HG03039 (cell line): ENCODE results near the gene VCAN.

Experiments
- ATAC-seq: cut with Tn5 transposase; IDR thresholded peaks from one replicate; pipeline ENCODE4 v1.9.1; 2021; ENCODE audit warnings: mild to moderate bottlenecking, moderate library complexity; ENCODE audit not compliant: unreplicated experiment

VCAN gene

GRCh38 chr5:83467371-83468035, 4.0 kb upstream of the VCAN start:
- ATAC-seq = no peak

DNA sequence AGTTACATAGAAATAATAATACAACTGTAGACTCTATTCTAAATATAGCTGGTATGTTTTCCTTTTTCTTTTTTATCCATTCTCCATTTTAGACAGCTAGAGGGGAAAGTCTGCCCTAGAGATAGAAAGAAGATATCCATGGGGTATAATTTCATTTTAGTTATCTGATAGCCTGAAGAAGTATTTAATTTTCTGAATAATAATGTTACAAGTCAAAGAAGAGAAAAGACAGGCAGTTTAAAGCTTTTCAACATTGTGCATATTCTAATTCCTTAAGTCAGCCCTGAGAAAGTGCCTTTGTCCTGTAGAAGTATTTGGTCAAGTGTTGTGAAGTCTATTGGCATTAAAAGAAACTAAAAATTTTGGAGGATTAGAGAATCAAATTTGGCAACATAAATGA, 2.5 kb upstream of the VCAN start:
- ATAC-seq = no peak

GRCh38 chr5:83470526-83471404, 779 bp upstream of the VCAN start:
- ATAC-seq = no peak

DNA sequence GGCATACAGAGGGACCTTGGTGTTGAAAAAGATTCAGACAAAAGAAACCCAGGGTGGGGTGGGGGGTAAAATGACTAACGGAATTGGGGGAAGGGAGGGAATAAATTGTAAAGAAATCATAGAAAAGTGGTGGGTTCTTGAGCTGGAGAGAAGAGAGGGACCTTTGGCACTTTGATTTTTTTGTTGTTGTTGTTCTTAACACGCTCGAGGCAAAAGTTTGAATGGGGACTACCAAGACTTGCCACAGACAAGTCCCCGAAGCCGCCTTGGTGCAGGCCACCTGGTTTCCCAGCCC, 616 bp downstream of the VCAN start:
- ATAC-seq = no peak

DNA sequence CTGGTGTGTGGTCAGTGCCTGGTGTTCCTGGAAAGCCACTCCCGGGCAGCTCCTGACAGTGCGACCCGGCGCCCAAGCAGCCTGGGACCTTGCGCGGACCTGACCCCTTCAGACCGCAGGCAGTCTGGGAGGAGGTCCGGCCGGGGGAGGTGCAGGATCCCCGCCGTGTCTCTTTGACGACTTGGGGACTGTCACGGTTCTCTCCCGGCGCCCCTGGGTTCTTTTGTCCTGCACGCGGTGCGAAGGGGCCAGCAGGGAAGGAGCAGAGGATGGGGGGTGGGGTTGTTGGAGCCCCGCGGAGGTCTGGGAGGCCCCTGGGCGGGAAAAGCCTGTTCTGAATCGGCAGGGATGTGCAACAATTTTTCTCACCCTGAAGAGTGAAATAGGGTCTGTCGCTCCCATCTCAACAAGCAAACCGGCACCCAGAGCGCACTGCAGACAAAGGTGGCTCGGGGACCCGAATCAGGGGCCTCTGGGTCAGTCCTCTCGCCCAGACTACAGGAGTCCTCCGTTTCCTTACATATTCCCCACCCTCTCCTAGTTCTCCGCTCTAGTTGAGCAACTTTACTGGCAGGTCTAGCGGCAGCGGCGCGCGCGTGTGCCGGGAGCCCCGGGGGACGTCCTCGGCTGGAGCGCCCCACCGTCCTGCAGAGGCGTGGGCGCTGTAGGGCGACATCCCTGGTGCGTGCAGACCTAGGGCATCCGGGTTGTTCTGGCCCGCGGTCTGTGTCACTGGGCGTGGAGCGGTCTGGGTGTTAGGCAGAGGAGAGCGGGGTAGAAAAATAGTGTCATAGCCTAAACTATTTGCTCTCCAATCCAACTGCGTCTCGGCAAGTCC, 1.2 kb downstream of the VCAN start:
- ATAC-seq = peak; percentile 41

DNA sequence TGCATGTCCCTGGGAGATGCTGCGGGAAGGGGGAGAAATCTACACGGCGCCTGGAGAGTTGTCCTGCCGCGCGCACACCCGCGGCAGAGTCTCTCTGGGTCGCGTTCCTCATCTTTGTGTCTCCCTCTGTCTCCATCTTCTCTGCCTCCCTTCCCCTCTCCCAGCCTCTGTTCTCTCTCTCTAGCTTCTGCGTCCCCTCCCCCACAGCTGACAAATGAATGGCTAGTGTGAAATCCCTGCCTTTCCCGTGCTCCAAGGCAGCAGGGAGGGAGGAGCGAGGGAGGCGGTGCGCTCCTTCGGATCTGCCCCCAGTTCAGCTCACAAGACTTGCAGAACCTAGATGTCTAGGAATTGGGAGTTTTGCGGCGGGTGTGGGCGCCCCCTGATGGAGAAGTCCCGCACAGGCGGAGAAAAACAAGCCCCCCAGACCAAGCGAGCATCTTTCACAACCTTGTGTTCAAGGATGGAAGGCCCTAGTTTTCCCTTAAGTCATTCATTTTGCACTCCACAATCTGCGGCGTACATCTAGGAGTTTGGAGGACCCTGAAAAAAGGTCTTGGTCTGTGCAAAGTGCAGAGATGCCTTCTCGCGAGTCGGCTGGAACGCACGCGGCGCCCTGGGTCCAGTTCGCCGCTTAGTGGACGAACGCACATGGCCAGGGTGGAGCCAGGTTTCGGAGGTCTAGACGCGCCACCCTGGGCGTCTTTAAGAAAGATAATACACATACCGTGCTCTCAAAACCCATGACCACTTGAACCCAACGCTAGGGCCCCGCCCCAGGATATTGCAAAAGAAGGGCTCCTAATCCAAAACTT, 2.0 kb downstream of the VCAN start:
- peak; percentile 60 for ATAC-seq

DNA sequence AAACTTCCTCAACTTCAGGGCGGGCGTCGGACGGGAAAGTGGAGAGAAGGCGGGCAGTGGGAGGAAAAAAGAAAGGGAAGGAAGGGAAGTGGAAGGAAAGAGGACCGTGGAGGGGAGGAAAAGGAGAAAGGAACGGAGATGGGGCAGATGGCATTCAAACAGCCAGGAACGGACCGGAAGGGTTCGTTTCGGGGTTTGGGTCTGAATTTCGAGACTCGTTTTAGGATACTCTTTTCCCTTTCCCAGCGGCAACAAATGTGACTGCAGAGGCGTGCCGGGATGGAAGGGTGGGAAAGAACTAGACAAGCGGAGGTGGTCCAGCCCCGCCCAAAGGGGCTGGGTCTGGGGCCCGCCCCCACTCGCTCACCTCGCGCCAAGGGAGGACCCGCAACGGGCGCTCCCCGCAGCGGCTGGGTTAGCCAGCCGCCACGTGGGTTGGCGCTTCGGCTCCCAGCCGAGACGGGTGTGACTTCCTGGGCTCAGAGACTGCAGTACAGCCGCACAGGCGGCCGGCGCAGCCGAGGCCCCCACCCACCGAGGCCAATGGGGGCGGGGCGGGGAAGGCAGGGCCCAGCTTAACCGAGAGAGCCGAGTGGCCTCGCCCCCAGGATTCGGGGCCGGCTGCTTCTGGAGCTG, 2.7 kb downstream of the VCAN start:
- ATAC-seq = peak; percentile 39

- no peak for ATAC-seq
Measured at GRCh38 chr5:83474991-83475390, 3.4 kb downstream of the VCAN start.

- no peak for ATAC-seq
Measured at GRCh38 chr5:83475391-83475863, 3.9 kb downstream of the VCAN start.

DNA sequence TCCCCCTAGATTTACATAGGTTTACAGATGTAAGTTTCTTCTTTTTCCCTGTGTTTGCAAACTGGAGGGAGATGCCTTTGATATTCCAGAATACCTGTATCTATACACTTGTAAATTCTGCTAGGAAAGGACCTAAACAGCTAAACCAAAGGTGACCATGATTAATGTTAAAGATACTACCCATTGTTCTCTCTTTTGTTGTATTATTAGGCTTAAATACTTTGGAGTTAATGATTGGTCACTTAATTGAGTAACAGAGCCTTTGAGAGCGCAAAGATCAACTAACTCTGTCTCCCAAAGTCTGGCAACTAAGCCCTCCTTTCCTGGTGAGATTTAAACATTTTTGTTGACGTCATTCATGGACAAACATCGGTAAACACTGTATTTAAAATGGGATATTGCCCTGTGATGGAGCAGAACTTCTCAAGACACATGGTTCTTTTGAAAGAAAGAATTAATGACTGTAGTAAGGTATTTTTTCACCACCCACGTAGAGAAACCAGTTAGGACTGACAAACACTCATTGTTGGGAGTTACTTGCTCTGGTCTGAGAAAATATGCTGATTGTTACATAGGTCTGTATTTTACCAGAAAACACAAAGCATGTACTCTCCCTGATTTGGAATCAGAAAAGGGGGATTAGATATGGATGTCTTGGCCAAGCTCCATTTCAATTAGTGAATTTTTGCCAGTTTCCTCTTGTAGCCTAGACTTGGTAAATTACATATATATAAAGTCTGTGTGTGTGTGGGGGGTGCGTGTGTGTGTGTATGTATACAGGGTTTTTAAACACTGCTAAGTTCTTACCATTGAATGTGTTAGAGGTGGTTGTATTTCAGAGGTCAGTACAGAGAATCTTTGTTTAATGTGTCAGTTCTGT, 4.6 kb downstream of the VCAN start:
- no peak for ATAC-seq

GRCh38 chr5:83482961-83483360, 11.4 kb downstream of the VCAN start:
- ATAC-seq = no peak

DNA sequence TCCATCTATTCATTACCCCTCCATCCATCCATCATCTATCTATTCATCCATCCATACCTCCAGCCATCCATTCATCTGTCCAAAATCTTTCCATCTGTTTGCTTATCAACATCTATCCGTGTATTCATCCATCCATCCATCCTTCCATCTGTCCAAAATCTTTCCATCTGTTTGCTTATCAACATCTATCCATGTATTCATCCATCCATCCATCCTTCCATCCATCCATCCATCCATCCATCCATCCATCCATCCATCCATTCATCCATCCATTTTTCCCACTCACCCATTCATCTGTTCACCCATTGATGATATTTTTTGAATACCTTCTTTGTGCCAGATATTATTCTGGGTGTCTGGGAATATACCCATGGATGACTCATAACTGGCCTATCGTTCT, 12.8 kb downstream of the VCAN start:
- no peak for ATAC-seq

GRCh38 chr5:83485842-83486241, 14.3 kb downstream of the VCAN start:
- no peak for ATAC-seq

DNA sequence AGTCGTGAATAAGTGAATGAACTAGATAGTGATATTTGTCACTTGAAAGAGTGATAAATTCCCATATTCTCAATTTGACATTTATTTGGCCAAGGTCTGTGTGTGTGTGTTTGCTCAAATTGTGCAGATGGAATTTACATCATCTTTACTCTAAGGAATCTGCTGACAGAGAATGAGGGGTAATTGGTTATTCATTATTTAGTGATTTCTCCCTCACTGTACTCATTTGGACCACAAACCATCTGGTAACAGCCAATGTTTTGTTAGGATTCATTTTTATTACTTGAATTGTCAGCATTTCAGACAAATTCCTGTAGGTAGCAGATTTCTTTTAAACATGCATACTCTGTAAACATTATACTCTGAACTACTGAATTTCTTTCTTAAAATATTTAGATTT, 15.6 kb downstream of the VCAN start:
- ATAC-seq = no peak

DNA sequence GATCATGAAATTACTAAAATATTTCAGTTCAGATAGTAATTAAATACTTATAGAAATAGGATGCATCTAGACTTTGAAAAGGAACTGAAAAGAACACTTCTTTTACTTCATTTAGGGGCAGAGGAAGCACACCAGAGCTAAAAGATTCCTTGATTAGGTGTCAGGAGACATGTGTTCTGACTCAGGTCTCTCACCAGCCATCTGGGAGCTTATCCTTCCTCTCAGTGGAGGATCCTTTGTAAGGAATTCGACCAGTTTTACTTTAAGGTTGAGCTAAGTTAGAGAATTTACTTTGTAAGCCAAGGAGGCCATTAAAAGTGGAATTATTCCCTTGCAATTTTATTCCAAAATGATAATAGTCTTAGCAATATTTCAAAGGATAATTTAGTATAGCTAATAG, 16.7 kb downstream of the VCAN start:
- ATAC-seq = no peak

DNA sequence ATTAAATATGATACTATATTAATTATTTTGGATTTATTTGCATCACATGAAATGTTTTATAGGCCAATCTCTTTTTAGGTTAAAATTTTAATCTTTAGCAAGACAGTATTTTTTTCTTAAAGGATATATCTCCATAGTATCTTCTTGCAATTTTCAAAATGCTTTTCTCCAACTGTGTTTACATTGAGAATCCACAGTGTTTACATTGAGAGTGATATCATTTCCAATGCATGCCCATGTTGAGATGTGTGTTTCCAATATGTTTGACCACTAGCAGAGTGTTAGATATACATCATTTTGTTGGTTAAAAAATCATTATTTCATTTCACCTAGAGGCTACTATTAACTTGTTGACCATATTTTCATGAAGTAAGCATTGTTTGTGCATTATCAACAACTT, 17.3 kb downstream of the VCAN start:
- no peak for ATAC-seq

- no peak for ATAC-seq
Measured at GRCh38 chr5:83490203-83490602, 18.7 kb downstream of the VCAN start.

DNA sequence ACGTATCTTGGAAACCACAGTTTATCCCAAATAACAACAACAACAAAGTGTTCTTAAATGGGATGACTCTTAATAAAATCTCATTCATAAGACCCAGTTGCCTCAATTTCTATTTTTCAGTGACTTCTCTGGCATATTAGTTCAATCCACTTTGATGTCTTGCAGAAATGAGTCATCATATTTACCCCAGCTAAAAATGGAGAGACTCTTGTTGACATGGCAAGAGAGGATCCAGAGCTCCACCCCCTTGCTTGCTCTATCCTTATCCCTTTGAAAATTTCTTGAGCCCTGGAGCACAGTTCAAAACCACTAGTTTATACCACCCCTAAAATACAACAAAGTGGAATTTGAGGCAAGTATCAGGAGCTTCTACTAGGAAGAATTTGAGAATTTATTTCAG, 20.8 kb downstream of the VCAN start:
- no peak for ATAC-seq

DNA sequence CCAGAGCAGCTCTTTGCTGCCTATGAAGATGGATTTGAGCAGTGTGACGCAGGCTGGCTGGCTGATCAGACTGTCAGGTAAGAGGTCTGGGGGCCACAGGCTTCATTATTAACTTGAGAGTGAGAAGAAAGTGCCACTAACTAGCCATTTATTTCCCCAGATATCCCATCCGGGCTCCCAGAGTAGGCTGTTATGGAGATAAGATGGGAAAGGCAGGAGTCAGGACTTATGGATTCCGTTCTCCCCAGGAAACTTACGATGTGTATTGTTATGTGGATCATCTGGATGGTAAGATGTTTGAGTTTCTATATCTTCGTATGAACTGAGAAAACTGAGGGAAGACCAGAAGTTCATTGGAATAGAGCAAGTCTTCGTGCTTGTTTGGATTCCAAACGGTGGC, 22.1 kb downstream of the VCAN start:
- ATAC-seq = no peak
